T follicular helper cell (primary cell): ENCODE data around the gene GHRH.

Experiments
- DNase-seq: peaks from one replicate; pipeline ENCODE4 v3.0.0-alpha.2; 2020; ENCODE audit warnings: low read depth

The GHRH gene

DNA sequence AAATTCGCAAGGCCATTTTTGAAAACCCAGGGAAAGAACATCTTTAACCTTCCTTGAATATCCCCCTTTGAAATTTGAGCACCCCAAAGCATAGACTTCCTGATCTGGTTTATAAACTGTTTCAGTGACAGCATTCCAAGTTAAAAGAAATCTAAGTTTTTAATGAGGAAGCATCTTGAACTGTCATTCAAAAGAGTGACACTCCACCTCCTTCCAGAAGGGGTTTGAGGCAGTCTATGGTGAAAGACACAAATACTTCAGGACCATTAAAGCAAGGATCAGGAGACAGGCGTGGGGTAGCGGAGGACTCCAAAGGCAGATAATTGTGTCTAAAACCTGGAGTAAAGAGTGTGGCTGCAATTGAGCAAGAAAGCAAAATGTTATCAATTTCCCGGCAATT is 691 bp downstream of the GHRH start:
- DNase-seq: no peak

DNA sequence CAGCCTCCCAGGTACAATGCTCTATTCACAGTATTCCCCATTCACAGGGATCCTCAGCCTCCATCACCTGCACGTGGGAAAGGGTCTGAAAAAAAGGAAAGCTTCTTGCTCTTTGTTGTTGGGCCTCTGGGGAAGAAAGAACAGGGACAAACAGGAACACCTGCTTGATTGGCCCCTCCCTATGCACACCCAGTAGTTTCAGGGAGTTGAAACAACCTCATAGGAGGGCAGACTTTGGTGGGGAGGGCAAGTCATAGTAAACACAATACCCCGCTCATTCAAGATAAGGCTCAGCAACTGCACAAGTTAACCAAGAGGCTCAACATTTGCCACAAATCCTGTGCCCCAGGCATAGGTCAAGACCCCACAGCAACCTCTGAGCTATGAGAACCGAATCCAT is 1.7 kb downstream of the GHRH start:
- no peak for DNase-seq

DNA sequence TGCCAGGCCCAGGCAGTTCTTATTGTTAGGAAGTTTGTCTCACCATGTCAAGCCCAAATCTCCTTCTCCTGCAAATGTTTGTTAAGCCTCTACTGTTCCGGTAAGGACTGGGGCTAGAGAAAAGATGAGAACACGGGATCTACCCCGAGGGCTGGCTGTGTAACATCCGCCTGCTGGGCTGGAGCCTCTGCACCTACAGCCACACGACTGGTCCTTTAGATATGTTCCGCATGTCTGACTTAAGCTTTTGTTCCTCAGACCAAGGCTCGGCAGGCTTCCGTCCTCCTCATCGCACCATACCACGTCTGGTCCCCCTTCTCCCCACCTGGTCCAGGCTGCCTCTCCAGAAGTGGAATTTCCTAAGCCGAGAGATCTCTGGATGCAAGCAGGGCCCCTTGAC is 2.6 kb downstream of the GHRH start:
- DNase-seq: no peak

DNA sequence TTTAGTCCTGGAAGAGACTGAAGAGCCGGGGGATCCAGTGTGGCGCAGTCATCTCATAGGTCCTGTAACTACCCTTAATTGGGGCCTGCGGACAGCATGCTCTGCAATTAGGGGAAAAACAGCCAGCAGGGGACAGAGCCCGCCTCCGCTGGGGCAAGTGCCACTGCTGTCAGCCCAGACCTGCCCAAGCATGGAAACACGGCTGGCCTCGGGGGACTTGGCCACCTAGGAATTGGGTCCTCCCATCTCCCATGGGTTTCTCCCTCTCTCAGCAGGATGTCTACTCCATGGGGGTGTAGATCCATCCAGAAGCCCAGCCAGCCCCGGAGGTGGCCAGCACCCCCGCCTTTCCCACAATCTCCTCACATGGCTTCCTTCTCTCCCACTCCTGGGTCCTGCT is 3.6 kb downstream of the GHRH start:
- DNase-seq: no peak

DNA sequence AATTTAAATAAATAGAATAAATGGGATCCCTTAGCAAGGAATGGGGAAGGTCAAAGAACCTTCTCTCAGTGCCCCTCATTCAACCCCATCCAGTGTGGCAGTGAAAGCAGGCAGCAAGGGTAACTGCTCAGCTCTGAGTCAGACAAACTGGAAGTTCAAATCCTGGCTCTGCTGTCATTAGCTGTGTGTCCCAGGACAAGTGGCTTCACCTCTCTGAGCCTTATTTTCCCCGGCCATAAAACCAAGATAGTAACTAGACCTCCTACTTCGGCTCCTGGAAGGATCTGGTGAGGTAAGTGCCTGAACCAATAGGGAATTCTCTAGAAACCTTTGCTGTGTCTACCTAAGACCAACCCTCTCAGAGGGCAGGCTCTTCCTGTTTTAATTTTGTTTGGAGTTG is 4.1 kb downstream of the GHRH start:
- no peak for DNase-seq

DNA sequence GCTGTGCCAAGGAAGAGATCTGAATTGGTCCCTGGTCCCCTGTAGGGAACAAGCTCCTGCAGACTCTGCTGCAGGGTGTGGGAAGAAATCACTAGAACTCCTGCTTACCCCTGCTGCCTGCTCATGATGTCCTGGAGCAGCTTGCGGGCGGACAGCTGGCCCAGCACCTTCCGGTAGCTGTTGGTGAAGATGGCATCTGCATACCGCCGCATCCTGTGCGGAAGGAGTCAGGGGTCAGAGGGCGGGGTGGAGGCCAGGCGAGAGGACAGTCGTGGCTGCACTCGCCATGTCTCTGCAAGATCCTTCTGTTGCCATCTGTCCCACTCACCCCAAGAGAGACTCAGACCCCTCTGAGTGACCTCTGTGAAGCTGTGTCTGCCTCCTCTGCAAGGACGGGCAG is 5.3 kb downstream of the GHRH start:
- no peak for DNase-seq

DNA sequence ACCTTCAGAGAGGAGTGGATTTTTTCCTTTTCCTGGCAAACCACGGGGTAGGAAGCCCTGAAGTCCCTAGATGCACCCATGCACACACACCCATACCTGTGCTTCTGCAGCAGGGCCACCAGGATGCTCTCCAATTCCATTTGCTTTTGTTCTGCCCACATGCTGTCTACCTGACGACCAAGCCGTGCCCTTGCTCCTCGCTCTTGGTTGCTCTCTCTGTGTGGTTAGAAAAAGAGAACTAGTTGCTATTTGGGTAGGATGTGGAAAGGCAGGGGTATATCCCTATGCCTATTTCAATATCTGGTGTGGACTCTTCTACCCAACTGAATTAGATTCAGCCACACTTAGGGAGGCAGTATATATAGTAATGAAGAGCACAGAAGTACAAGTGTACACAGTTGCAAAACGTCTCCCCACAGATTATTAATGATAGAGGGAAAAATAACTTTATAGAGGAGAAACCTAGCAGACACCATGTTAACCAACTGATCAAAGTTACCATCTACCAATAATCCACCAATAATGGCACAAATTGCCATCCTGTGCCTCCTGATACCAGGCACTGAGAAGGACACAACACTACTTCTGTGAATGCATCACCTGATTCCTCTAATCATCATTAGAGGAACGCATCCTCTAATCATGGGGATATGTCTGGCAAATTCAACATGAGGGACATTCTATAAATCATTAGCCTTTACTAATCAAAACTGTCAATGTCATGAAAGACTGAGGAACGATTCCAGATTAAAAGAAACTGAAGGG is 7.3 kb downstream of the GHRH start:
- no peak for DNase-seq

DNA sequence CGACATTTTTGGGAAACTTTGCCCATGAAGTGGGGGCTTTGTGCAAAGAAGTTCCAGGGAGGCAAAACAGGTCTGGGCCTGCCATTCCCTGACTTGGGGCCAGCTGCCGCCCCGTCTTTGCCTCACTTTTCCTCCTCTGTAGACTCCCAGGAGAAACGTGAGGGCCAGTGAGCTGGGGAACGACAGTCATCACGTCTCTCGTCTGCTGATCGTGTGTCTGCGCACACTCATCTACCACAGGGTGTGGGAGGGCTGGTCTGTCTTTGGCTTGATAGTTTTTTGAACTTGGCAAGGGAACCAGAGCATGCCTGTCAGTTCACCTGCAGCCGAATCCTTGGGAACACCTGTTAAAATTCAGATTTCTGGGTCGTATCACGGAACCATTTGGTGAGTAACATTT is 8.5 kb downstream of the GHRH start:
- DNase-seq: no peak

DNA sequence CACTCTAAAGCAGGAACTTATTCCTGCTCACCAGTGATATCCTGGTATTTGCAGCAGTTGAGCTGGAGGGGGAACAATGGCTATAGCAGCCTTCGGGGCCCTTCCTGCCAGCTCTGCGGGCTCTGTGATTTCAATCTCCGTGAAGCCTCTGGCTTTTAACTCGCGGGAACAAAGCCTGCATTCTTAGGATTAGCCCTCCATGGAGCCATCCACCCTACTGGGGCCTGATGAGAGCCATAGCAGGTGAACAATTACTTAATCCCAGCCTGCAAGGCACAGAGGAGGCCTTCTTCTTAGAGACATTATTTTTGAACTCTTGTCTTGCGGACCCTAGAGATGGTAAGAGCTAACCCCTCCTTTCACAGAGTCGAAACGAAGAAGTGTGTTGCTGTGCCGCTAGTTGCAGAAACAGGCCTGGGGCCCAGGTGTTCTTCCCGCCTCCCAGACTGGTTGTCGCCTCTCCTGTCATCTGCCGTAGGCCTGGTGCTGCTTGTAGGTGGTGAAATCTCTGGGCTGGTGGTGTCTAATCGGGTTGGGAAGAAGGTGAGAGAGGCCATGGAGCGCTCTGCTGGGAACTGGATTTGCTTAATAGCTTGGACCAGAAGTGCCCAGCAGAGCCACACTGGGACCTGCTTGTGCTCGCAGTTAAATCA is 9.7 kb downstream of the GHRH start:
- no peak for DNase-seq

DNA sequence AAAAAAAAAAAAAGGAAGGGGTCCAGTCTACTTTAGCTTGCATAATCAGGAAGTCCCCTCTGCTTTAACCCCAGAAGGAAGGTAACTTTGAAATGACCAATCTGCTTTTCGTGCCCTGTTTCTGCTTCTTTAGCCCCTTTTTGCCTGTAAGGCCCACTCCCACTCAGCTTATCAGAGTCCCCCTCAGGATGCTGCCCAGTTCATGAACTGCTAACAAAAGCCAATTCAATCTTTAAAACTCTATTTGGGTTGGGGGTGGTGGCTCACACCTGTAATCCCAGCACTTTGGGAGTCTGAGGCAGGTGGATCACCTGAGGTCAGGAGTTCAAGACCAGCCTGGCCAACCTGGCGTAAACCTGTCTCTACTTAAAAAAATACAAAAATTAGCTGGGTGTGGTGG is 12.3 kb downstream of the GHRH start:
- DNase-seq: no peak

DNA sequence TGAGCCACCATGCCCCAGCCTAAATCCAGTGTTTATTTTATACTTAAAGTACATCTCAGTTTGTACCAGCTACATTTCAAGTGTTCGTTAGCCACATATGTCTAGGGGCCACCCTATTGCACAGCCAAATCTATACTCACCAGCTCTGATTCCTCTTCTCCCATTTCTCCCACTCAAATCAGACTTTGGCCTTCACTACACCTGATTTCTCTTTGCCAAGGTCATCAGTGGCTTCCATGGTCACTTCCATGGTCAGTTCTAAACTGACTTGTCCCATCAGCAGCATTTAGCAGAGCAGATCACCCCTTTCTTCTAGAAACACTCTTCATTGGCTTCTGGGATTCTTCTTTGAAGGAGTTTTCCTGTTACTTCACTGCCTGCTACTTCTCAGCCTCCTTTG is 14.1 kb downstream of the GHRH start:
- DNase-seq: no peak

DNA sequence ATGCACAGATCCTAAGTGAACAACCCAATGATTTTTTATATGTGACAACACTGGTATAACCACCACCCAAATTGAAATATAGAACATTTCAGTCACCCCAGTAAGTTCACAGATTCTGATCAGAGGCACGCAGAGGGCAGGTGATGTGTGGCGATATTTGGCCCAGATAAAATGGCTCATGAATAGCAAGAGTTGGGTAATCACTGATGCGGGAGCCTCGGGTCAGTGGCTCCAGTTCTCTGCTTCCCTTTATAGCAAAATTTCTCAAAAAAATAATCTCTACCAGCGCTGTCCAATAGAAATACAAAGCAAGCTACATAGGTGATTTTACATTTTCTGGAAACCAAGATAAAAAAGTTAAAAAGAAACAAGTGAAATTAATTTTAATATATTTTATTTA is 14.9 kb downstream of the GHRH start:
- DNase-seq: no peak

DNA sequence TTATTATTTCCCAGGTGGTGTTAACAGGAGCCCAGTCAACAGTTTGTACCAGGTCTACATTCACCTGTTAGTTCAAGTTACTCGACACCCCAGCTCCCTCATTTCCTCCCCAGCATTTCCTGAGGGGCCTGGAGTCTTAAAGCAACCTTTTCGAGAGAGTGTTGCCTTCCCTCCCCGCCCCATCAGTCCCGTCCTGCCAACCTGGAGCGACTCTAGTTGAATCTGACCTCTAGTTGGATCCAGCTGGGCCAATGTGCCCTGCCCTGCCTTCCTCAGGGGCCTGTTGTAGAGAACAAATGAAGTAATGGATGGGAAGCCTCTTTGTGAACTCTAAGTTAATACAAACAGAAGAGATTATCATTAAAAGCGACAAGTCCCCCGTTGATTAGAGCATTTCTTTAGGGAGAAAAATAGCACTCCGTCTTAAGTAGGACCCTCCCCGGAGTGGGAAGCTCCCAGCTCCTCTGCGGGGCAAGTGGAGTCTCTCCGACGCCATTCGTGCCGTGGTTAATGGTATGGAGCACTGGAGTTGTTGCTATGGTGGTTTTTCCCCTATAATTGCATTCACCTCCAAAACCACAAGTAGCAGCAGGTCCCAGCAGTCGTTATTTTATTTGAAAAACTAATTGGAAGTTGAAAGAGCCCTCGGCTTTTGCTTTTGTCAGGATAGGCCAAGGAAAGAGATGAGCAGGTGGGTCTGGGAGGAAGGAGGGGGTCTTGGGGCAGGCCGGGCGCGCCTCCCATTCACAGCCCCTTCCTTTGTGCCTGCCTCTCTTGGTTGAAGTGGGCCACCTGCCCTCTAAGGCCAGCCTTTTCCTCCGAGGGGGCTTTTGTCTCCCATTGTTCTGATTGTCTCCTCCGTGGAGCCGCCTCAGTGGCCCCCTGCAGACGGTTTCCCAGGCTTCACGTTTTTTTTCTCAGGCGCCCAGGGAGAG is 16.1 kb downstream of the GHRH start:
- DNase-seq: no peak

DNA sequence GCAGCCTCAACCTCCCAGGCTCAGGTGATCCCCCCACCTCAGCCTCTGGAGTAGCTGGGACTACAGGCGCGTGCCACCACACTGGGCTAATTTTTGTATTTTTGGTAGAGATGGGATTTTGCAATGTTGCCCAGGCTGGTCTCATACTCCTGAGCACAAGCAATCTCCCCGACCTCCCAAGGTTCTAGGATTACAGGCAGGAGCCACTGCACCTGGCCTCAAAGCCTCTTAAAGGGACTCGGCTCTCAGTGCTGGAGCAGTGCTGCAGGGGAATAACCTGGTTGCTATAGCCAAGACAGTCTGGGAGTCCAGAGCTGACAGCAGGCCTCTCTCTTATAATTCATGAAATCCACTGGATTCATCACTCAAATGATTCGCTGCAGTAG is 17.0 kb downstream of the GHRH start:
- DNase-seq: no peak

DNA sequence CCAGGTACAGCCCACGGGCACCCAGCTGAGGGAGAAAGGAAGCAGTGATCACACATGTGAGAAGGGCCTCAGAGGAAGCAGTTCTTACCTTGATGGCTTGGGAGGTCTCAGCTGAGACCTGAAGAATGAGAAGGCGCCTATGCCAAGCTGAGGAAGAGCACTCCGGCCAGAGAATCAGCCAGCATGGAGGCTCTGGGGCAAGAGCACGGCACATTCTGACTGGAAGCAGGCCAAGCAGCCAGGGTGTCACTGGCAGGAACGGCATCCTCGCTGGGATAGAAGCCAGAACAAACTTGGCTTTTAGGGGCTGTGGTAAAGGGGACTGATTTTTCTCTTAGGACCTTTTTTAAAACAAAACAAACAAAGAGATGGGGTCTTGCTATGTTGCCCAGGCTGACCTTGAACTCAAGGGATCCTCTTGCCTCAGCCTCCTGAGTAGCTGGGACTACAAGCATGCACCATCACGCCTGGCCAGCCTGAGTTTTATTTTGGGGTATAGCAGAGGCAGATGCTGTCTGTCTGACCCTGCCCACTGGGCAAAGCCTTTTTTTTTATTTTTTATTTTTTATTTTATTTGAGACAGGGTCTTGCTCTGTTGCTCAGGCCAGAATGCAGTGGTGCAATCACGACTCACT is 17.6 kb downstream of the GHRH start:
- DNase-seq: no peak

DNA sequence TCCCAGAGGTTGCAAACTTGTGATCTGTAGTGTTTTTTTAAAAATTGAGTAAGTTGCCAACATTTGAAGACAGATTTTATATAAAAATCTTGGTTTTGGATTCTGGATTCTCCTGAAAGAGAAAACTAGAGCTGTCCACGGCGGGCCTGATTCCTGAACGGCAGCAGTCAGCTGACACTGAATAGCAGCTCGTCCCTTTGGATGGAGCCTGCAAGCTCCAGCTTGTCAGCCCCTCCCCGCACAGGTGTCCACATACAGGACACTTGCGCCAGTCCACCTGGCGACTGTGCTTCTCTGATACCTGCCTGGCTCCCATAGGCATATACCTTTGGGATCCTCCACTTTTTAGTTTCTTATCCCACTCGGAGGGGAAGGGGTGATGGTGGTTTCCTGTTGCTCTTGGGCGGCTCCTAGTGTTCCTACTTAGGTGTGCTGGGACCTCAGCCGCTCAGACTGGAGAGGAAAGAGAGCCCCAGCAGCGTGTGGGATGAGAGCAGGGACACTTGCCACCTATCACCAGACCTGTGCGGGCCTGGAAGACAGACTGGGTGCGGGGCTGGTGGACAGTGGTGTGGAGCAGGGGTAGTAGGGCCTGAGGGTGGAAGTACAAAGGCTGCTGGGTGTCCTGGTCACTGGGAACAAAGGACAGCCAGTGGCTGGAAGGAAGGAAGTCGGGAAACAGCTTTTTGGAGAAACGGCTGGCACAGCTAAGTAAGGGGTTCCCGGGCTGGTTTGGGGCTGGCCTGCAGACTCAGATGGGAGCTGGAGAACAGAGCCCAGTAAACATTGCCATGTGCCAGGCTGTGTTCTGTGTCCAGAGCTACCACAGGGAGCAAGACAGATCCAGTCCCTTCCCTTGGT is 18.3 kb downstream of the GHRH start:
- no peak for DNase-seq

DNA sequence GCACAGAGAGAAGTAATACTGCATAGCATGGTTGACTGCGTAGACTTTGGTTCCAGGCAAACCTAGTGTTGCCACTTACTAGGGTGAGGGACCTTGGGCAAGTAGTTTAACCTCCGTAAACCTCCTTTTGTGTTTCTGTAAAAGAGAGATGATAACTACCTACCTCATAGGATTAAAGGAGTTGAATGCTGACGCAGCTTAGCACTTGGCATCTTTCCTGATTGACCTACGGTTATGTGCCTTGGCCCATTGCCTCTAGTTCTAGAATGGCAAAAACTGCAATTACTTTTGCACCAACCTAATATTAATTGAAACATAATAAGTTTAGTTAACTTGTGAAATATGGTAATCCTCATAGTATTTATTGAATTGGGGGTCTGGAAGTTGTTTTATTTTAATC is 19.1 kb downstream of the GHRH start:
- DNase-seq: no peak

DNA sequence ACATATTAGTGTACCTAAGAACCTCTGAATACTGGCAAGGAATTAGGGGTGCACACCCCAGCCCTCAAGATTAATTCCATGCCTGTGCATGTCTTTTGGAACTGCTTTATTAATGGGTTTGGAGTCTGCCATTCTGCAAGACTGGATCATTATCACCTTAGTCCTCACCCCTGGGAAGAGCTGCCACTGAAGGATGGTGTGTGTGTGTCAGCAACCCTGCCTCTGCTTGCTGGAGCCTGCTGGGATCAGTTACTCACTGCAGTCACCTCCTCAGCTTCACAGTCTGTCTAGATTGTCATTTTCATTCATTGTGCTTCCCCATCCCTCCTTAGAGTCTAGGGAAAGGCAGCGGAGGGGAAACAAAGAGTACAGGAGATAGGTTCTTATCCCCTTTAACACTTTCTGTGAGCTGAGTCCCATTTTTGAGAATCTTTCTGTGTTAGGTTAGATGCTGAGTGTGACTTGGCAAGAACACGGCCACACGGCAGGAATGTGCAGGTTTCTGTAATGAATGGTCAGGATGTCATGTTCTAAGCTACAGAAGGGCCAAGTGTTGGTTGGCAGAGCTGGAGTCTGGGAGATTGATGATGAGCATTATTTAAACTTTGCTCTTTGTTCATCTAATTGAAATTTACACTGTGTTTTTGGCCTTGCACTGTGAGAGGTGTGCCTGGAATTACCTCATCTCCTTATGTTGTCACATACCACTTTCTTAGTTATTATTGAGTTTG is 21.1 kb downstream of the GHRH start:
- no peak for DNase-seq

DNA sequence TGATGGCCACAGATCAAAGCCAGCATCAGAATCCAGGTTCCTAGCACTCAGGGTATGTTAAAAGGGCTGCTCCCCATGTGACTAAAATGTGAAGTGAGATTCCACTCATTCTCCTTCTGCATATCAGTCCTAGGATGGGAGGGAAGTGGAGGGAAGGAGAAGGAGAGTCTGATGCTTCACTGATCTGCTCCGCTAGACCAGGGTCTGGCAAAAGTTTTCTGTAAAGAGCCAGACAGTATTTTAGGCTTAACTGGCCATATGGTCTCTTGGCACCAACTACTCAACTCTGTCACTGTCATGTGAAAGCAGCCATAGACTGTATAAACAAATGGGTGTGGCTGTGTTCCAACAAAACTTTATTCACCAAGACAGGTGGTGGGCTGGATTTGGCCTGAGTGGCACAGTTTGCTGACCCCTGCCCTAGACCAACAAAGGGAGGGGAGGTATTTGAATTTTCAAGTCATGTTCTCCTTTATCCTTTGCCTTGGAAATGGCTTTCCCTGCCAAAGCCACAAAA is 22.6 kb downstream of the GHRH start:
- DNase-seq: no peak

DNA sequence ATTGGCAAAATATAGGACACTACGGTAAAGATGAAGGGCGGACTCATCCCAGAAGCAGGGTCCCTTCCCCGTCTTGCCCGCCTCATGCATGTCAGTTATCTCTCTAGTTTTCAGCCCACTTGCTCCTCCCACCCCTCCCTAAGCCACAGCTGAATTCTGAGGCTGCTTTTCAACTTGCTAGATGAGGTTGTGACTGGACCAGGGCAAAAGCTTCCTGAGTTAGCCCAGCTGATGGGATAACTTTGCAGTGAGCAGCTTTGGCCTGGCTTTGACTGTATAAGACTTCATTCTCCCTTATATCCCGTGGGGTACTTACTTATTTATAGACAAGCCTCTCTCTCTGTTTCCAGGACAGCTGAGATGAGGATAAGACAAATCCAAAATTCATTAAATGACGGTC is 23.2 kb downstream of the GHRH start:
- no peak for DNase-seq

DNA sequence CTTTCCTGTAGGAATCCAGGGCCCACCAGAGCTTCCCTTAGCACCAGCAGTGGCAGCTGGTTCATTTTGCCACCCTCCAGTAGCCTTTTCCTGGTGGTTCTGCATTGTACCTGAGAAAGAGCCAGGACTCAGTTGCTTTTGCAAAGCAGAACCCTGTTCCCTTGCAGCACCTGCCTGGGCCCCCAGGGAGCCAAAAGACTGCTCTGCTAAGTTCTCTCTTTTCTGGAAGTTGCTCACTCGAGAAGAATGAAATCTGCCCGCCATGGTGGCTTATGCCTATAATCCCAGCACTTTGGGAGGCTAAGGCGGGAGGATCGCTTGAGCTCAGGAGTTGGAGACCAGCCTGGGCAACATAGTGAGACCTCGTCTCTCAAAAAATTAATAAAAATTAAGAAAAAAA is 24.0 kb downstream of the GHRH start:
- DNase-seq: no peak
